ENCODE measurements around the gene ANKRD44.

DNA sequence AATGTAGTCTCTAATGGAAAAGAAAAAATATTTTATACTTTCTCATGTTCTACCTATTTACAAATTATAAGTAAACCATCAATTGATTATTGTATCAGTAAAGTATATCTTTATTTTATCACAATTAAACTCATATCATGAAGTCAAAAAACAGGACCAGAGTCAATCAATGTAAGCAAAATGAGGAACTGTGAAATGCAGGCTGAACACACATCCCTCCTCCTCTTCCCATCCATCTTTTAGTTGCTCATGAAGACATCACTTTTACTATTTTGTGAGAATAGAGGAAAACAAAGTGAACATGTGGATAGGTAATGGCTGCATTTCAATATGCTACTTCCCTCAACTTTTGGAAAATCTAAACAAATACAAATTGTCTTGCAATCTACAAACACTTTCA is 195.3 kb downstream of the ANKRD44 start:
- no peak for TF ChIP-seq POLR2AphosphoS5 (IDR thresholded peaks at IDR 0.05)
- TF ChIP-seq, protein P1, sequence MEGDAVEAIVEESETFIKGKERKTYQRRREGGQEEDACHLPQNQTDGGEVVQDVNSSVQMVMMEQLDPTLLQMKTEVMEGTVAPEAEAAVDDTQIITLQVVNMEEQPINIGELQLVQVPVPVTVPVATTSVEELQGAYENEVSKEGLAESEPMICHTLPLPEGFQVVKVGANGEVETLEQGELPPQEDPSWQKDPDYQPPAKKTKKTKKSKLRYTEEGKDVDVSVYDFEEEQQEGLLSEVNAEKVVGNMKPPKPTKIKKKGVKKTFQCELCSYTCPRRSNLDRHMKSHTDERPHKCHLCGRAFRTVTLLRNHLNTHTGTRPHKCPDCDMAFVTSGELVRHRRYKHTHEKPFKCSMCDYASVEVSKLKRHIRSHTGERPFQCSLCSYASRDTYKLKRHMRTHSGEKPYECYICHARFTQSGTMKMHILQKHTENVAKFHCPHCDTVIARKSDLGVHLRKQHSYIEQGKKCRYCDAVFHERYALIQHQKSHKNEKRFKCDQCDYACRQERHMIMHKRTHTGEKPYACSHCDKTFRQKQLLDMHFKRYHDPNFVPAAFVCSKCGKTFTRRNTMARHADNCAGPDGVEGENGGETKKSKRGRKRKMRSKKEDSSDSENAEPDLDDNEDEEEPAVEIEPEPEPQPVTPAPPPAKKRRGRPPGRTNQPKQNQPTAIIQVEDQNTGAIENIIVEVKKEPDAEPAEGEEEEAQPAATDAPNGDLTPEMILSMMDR (IDR thresholded peaks at IDR 0.05) = no peak

All from gastroesophageal sphincter (tissue), 3 donors.